D721Med (cell line): ENCODE measurements around the gene CYTL1.

Source experiments
- DNase-seq: peaks from one replicate; pipeline ENCODE4 v3.0.0; 2011; ENCODE audit warnings: low spot score; ENCODE audit not compliant: insufficient read length
- FAIRE-seq: peaks from 2 replicates; lab custom pipeline; 2011; peaks lifted over from hg19 to GRCh38; lab: Jason Lieb, UNC
- TF ChIP-seq, protein P1 (sequence below): IDR thresholded peaks from 2 replicates; pipeline ENCODE4 v1.5.1; 2012; ENCODE audit warnings: mild to moderate bottlenecking, control low read depth; ENCODE audit not compliant: insufficient read depth; ENCODE audit errors: missing control alignments

Gene CYTL1

GRCh38 chr4:5027346-5027745, 8.1 kb upstream of the CYTL1 start:
- DNase-seq: no peak
- TF ChIP-seq, protein P1, sequence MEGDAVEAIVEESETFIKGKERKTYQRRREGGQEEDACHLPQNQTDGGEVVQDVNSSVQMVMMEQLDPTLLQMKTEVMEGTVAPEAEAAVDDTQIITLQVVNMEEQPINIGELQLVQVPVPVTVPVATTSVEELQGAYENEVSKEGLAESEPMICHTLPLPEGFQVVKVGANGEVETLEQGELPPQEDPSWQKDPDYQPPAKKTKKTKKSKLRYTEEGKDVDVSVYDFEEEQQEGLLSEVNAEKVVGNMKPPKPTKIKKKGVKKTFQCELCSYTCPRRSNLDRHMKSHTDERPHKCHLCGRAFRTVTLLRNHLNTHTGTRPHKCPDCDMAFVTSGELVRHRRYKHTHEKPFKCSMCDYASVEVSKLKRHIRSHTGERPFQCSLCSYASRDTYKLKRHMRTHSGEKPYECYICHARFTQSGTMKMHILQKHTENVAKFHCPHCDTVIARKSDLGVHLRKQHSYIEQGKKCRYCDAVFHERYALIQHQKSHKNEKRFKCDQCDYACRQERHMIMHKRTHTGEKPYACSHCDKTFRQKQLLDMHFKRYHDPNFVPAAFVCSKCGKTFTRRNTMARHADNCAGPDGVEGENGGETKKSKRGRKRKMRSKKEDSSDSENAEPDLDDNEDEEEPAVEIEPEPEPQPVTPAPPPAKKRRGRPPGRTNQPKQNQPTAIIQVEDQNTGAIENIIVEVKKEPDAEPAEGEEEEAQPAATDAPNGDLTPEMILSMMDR: no peak
- no peak for FAIRE-seq

- no peak for DNase-seq
- FAIRE-seq: no peak
- TF ChIP-seq, protein P1: no peak
These were observed 7.1 kb upstream of the CYTL1 start for GRCh38 chr4:5026371-5026770.

- no peak for FAIRE-seq
- DNase-seq: no peak
- TF ChIP-seq, protein P1: no peak
These were observed 5.4 kb upstream of the CYTL1 start for GRCh38 chr4:5024673-5025072.

GRCh38 chr4:5021546-5021945, 2.3 kb upstream of the CYTL1 start:
- no peak for DNase-seq
- no peak for FAIRE-seq
- TF ChIP-seq, protein P1: no peak

- FAIRE-seq (no peak), DNase-seq (no peak)
These were observed 1.1 kb upstream of the CYTL1 start for GRCh38 chr4:5020341-5020740.

DNA sequence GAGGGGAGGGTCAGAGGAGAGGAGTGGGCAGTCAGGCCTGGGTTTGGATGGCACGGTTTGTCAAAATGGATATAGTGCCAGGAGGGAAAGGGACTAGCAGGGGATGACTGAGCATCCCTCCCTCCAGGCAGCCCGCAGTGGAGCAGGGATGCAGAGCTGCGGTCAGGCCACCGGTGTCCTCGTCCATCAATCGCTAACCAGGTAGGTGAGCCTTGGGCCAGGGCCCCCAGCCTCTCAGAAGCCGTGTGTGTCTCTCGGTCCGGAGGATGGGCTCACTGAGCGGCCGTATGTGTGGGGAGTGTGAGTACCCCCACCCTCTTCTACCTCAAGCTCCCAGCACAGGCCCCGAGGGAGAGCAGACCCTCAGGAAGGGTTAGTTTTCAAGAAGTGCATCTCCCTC, 538 bp upstream of the CYTL1 start:
- DNase-seq (no peak), FAIRE-seq (no peak)
- TF ChIP-seq, protein P1: no peak

More at GRCh38 chr4:5020341-5020740, 1.1 kb upstream of the CYTL1 start:
- TF ChIP-seq, protein P1: no peak

DNA sequence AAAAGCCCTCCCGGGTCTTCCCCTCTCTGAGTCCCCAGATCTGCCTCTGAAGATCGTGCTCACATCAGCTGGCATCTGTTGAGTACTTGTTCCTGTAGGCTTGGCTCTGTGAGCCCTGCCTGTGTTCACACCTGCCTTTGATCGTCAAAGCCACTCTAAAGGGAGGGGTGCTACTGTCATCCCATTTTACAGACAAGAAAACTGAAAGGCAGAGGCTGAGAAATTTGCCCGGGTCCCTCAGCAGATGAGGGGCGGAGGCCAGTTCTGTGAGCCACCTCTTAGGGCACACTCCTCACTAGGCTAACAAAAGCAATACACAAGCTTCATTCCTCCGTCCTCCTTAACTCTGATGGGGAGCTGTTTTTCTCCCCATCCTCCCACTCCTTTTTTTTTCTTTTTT, 655 bp downstream of the CYTL1 start:
- no peak for FAIRE-seq
- DNase-seq: no peak
- TF ChIP-seq, protein P1: no peak
